Tibial nerve (tissue), 4 donors: ENCODE measurements around the gene ZNF177. TPM values are rescaled to one million over a fixed set of nuclear protein-coding genes. Genes with fewer than 3 reads are reported as not detected.
A peak's percentile ranks its signal among the peaks of the same experiment; 100 is the strongest.
"Not testable (repeated sequence)": the region's sequence is repeated elsewhere in the genome, so short reads cannot be mapped to it uniquely, and the experiment has no call there.

Experiments used
- DNase-seq, 2 donors: peaks; one replicate each; pipeline ENCODE4 v3.0.0-alpha.2; 2019; ENCODE audit warnings: low spot score in 2 of 2
- H3K27ac ChIP-seq, 4 donors: fragments of 200-600 bp; sonication (generic) in 3 of 4; one replicate each; pipeline ENCODE4 v1.5.1; 2017 to 2019; ENCODE audit warnings: mild to moderate bottlenecking in 1 of 4
- H3K27me3 ChIP-seq, 2 donors: fragments of 200-600 bp; sonication (generic) in 1 of 2; one replicate each; pipeline versions ENCODE4 v1.5.1 to v1.6.0; 2017 to 2019
- H3K36me3 ChIP-seq, 3 donors: fragments of 200-600 bp; sonication (generic); one replicate each; pipeline ENCODE4 v1.5.1; 2018 to 2019
- H3K4me1 ChIP-seq, 4 donors: fragments of 200-600 bp; sonication (generic) in 3 of 4; one replicate each; pipeline ENCODE4 v1.5.1; 2017 to 2019
- H3K4me3 ChIP-seq, 4 donors: fragments of 200-600 bp; sonication (generic) in 3 of 4; one replicate each; pipeline ENCODE4 v1.5.1; 2017 to 2019; ENCODE audit warnings: mild to moderate bottlenecking in 1 of 4, moderate library complexity in 1 of 4
- H3K9me3 ChIP-seq, 4 donors: fragments of 200-600 bp; sonication (generic) in 3 of 4; one replicate each; pipeline ENCODE4 v1.5.1; 2017 to 2019
- CTCF ChIP-seq, 5 experiments: fragments of 200-600 bp in 3 of 5; fragments of 450-650 bp in 2 of 5; sonication (generic) in 3 of 5; IDR thresholded peaks; one replicate each; pipeline ENCODE4 v1.5.1; 2016 to 2019; ENCODE audit warnings: antibody characterized with exemption in 5 of 5, mild to moderate bottlenecking in 3 of 5, moderate library complexity in 2 of 5
- EP300 ChIP-seq, 2 donors: sonication (generic); formaldehyde crosslinking; IDR thresholded peaks; one replicate each; pipeline ENCODE4 v1.6.1; 2017; ENCODE audit warnings: antibody characterized with exemption in 2 of 2, mild to moderate bottlenecking in 1 of 2
- POLR2A ChIP-seq, 2 donors: fragments of 450-650 bp; IDR thresholded peaks; one replicate each; pipeline ENCODE4 v1.6.1; 2017; ENCODE audit warnings: antibody characterized with exemption in 2 of 2, mild to moderate bottlenecking in 2 of 2, moderate library complexity in 2 of 2
- WGBS, 2 donors: methylation state at CpG; one replicate each; pipeline ENCODE4 v1.1.5; 2018; 5-methylcytosine and 5-hydroxymethylcytosine counted together
- total RNA-seq, 4 donors: library from RNA; depleted of rRNA; stranded (reverse); fragments of >200 nt; gene quantifications; one replicate each; pipeline ENCODE4 v1.1.0, GENCODE V29; 2016

Gene ZNF177
- 10 to 100 TPM in 1 of 4 donors, 1 to 10 TPM in 3; 1.4 to 12.9 (median 6.3) TPM for total RNA-seq

- H3K27me3 ChIP-seq: no peaks in the 10 kb centered on the region
- peaks cover 0 to 96% (median 3%) of the 10 kb centered on the region in 3 donors for H3K36me3 ChIP-seq
- DNase-seq: no peak
- H3K27ac ChIP-seq: no peak within 1 kb of the TSS
- no peak within 1 kb of the TSS for H3K4me3 ChIP-seq
- no peak for TF ChIP-seq EP300 (IDR thresholded peaks at IDR 0.05)
- TF ChIP-seq CTCF (IDR thresholded peaks at IDR 0.05): no peak
- no peak for TF ChIP-seq POLR2A (IDR thresholded peaks at IDR 0.05)
- 3 to 6% methylated on average over 28 of the region's 28 CpGs for WGBS, 2 donors
- H3K9me3 ChIP-seq: peaks cover 5 to 100% (median 43%) of the 10 kb centered on the region in 4 donors
- H3K4me1 ChIP-seq: peaks cover 0 to 4% (median 0%) of the 10 kb centered on the region in 4 donors
These were observed at the start of gene ZNF177 for GRCh38 chr19:9362905-9363304. Gene ZNF177, plus strand, starts transcription at chr19:9363013. Its CDS starts 15,299 bp downstream, at chr19:9378312.

GRCh38 chr19:9313756-9314155, 49.1 kb upstream of the ZNF177 start:
- no peaks in the 10 kb centered on the region for H3K27me3 ChIP-seq
- no peaks in the 10 kb centered on the region for H3K36me3 ChIP-seq
- H3K9me3 ChIP-seq: peaks cover 0 to 22% (median 0%) of the 10 kb centered on the region in 4 donors
- no peak for DNase-seq
- peaks cover 0 to 3% (median 1%) of the 10 kb centered on the region in 4 donors for H3K4me1 ChIP-seq
- no peak overlapping the region for H3K4me3 ChIP-seq
- no peak overlapping the region for H3K27ac ChIP-seq
- TF ChIP-seq POLR2A (IDR thresholded peaks at IDR 0.05) (no peak), CTCF (IDR thresholded peaks at IDR 0.05) (no peak), EP300 (IDR thresholded peaks at IDR 0.05) (no peak)
- WGBS, 2 donors: 76 to 82% methylated on average over 4 of the region's 4 CpGs

GRCh38 chr19:9321338-9321737, 41.5 kb upstream of the ZNF177 start:
- H3K27ac ChIP-seq: no peak overlapping the region
- H3K36me3 ChIP-seq: peaks cover 0 to 16% (median 0%) of the 10 kb centered on the region in 3 donors
- peaks cover 0 to 17% (median 3%) of the 10 kb centered on the region in 4 donors for H3K4me1 ChIP-seq
- 95% methylated on average over 18 to 20 of the region's 23 CpGs for WGBS, 2 donors
- peaks cover 0 to 22% (median 0%) of the 10 kb centered on the region in 4 donors for H3K9me3 ChIP-seq
- DNase-seq: no peak
- TF ChIP-seq EP300 (IDR thresholded peaks at IDR 0.05): no peak
- no peak for TF ChIP-seq POLR2A (IDR thresholded peaks at IDR 0.05)
- no peak for TF ChIP-seq CTCF (IDR thresholded peaks at IDR 0.05)
- H3K4me3 ChIP-seq: no peak overlapping the region
- no peaks in the 10 kb centered on the region for H3K27me3 ChIP-seq

GRCh38 chr19:9321756-9322155, 41.1 kb upstream of the ZNF177 start:
- WGBS, 2 donors: 100% methylated on average over 4 of the region's 14 CpGs; no CpG with 5 or more reads in 1 of the 2 donors
- H3K27ac ChIP-seq, H3K4me3 ChIP-seq, H3K27me3 ChIP-seq, DNase-seq: not testable (repeated sequence)
- Histone ChIP-seq H3K36me3 (peaks cover 0 to 20% (median 0%) of the 10 kb centered on the region in 3 donors), H3K4me1 (peaks cover 0 to 17% (median 3%) of the 10 kb centered on the region in 4 donors), H3K9me3 (peaks cover 0 to 22% (median 2%) of the 10 kb centered on the region in 4 donors)

- Histone ChIP-seq H3K4me1 (peaks cover 0 to 17% (median 3%) of the 10 kb centered on the region in 4 donors), H3K9me3 (peaks cover 0 to 27% (median 4%) of the 10 kb centered on the region in 4 donors), H3K36me3 (peaks cover 0 to 25% (median 0%) of the 10 kb centered on the region in 3 donors)
- not testable (repeated sequence) for H3K27ac ChIP-seq, H3K4me3 ChIP-seq, H3K27me3 ChIP-seq, DNase-seq
- WGBS, 2 donors: 93 to 95% methylated on average over 10 of the region's 10 CpGs
These were observed 40.6 kb upstream of the ZNF177 start for GRCh38 chr19:9322201-9322600.

- no peak for TF ChIP-seq POLR2A (IDR thresholded peaks at IDR 0.05)
- TF ChIP-seq EP300 (IDR thresholded peaks at IDR 0.05): no peak
- no peak for TF ChIP-seq CTCF (IDR thresholded peaks at IDR 0.05)
- DNase-seq: peak; percentile 25 to 57
- Histone ChIP-seq H3K27me3 (no peaks in the 10 kb centered on the region), H3K4me1 (peaks cover 0 to 17% (median 3%) of the 10 kb centered on the region in 4 donors), H3K4me3 (peak overlapping the region; percentile 39 to 90 (median 78)), H3K36me3 (peaks cover 0 to 38% (median 4%) of the 10 kb centered on the region in 3 donors), H3K9me3 (peaks cover 0 to 40% (median 10%) of the 10 kb centered on the region in 4 donors), H3K27ac (peak overlapping the region; percentile 67 to 94 (median 92))
- 2 to 9% methylated on average over 9 of the region's 9 CpGs for WGBS, 2 donors
These were observed 39.3 kb upstream of the ZNF177 start for GRCh38 chr19:9323557-9323918.
